SK-N-SH (cell line): ENCODE results near the gene ZC3H18. TPM values are rescaled to one million over a fixed set of nuclear protein-coding genes. Genes with fewer than 3 reads are reported as not detected.

Source experiments
- CTCF ChIA-PET: fragments of 300-600, 350-600 bp; formaldehyde crosslinking; extraction: SDS; loops from one replicate; lab custom pipeline; 2021; lab: Yijun Ruan, JAX
- POLR2A ChIA-PET: fragments of 350-600 bp; sonication (Branson Sonifier 250); formaldehyde crosslinking; extraction: SDS; loops from one replicate; lab custom pipeline; 2020; ENCODE audit warnings: antibody characterized with exemption, inconsistent platforms; lab: Yijun Ruan, JAX
- DNase-seq: peaks from one replicate; pipeline ENCODE4 v3.0.0; 2012
- H2AFZ ChIP-seq: fragments of 200-600 bp; sonication (generic); 2 replicates; pipeline ENCODE4 v1.8.1; 2016; ENCODE audit warnings: antibody characterized with exemption, mild to moderate bottlenecking, low read depth
- H3F3A ChIP-seq: fragments of 200-600 bp; sonication (generic); replicated peaks from 2 replicates; pipeline ENCODE3; 2016; ENCODE audit warnings: antibody characterized with exemption, mild to moderate bottlenecking; ENCODE audit not compliant: insufficient read depth
- H3K27ac ChIP-seq, 2 experiments: fragments of 200-500 bp in 1 of 2; fragments of 200-600 bp in 1 of 2; sonication (Bioruptor generic) in 1 of 2; sonication (generic), shearing (Covaris generic) in 1 of 2; 2 replicates each; pipeline versions ENCODE4 v1.5.1 to v1.6.1; 2014 to 2016; ENCODE audit warnings: low read depth in 2 of 2, inconsistent platforms in 1 of 2, low read length in 1 of 2, mild to moderate bottlenecking in 1 of 2, mixed read lengths in 1 of 2
- H3K27me3 ChIP-seq: fragments of 200-600 bp; sonication (generic), shearing (Covaris generic); 2 replicates; pipeline ENCODE4 v1.6.1; 2016; ENCODE audit warnings: mixed run types; ENCODE audit not compliant: insufficient read depth
- H3K36me3 ChIP-seq, 2 experiments: fragments of 200-500 bp in 1 of 2; fragments of 200-600 bp in 1 of 2; sonication (Bioruptor generic) in 1 of 2; sonication (generic) in 1 of 2; replicated peaks in 1 of 2; 2 replicates each; pipeline versions ENCODE3 to v1.5.1; 2014 to 2016; ENCODE audit warnings: low read length in 1 of 2, mild to moderate bottlenecking in 1 of 2; ENCODE audit not compliant: insufficient read depth in 2 of 2, control insufficient read depth in 1 of 2
- H3K4me1 ChIP-seq, 2 experiments: fragments of 200-500 bp in 1 of 2; fragments of 200-600 bp in 1 of 2; sonication (Bioruptor generic) in 1 of 2; sonication (generic), shearing (Covaris generic) in 1 of 2; 2 replicates each; pipeline versions ENCODE4 v1.5.1 to v1.6.1; 2014 to 2016; ENCODE audit warnings: low read depth in 1 of 2, low read length in 1 of 2, mixed run types in 1 of 2; ENCODE audit not compliant: insufficient read depth in 2 of 2, control insufficient read depth in 1 of 2
- H3K4me2 ChIP-seq: fragments of 200-600 bp; sonication (generic), shearing (Covaris generic); 2 replicates; pipeline ENCODE4 v1.6.1; 2017; ENCODE audit warnings: mixed run types
- H3K4me3 ChIP-seq, 2 experiments: fragments of 200-500 bp in 1 of 2; fragments of 200-600 bp in 1 of 2; sonication (Bioruptor generic) in 1 of 2; sonication (generic), shearing (Covaris generic) in 1 of 2; 2 replicates each; pipeline versions ENCODE4 v1.5.1 to v1.8.1; 2014 to 2016; ENCODE audit warnings: low read depth in 2 of 2, inconsistent platforms in 1 of 2, low read length in 1 of 2, mild to moderate bottlenecking in 1 of 2, mixed read lengths in 1 of 2, moderate library complexity in 1 of 2
- H3K79me2 ChIP-seq: fragments of 200-600 bp; sonication (generic); 2 replicates; pipeline ENCODE4 v1.8.1; 2017; ENCODE audit warnings: mild to moderate bottlenecking; ENCODE audit not compliant: insufficient read depth
- H3K9ac ChIP-seq: fragments of 200-600 bp; sonication (generic); 2 replicates; pipeline ENCODE4 v1.6.1; 2017; ENCODE audit warnings: mixed run types
- H3K9me2 ChIP-seq: fragments of 200-600 bp; sonication (generic); 2 replicates; pipeline ENCODE4 v1.6.1; 2017; ENCODE audit warnings: mixed run types
- H3K9me3 ChIP-seq: fragments of 200-600 bp; sonication (generic); 2 replicates; pipeline ENCODE4 v1.6.1; 2017; ENCODE audit warnings: mixed run types, mild to moderate bottlenecking, moderate library complexity
- H4K20me1 ChIP-seq: fragments of 200-600 bp; sonication (generic); 2 replicates; pipeline ENCODE4 v1.6.1; 2017; ENCODE audit warnings: mild to moderate bottlenecking, mixed run types; ENCODE audit not compliant: insufficient read depth
- CTCF ChIP-seq: fragments of 200-600 bp; sonication (generic); IDR thresholded peaks from 2 replicates; pipeline ENCODE4 v1.6.1; 2017; ENCODE audit warnings: antibody characterized with exemption, mild to moderate bottlenecking, moderate library complexity
- EP300 ChIP-seq, 2 experiments: IDR thresholded peaks; 2 replicates each; pipeline versions ENCODE4 v1.4.0 to v1.6.1; 2012; ENCODE audit warnings: borderline replicate concordance in 1 of 2, low read depth in 1 of 2, low read length in 1 of 2
- EZH2phosphoT487 ChIP-seq: fragments of 200-600 bp; sonication (generic); IDR thresholded peaks from 2 replicates; pipeline ENCODE4 v1.6.1; 2017; ENCODE audit warnings: low read depth, mixed run types, mild to moderate bottlenecking, antibody characterized with exemption, moderate library complexity, borderline replicate concordance
- FOSL2 ChIP-seq: IDR thresholded peaks from 2 replicates; pipeline ENCODE4 v1.4.0; 2012; ENCODE audit warnings: low read depth, mild to moderate bottlenecking, moderate library complexity, borderline replicate concordance
- FOXM1 ChIP-seq: IDR thresholded peaks from 2 replicates; pipeline ENCODE4 v1.4.0; 2012; ENCODE audit warnings: low read depth, mild to moderate bottlenecking
- PBX3 ChIP-seq: IDR thresholded peaks from 2 replicates; pipeline ENCODE4; 2012
- RAD21 ChIP-seq: IDR thresholded peaks from 2 replicates; pipeline ENCODE4 v1.6.1; 2012; ENCODE audit warnings: mild to moderate bottlenecking, low read length
- REST ChIP-seq: IDR thresholded peaks from 2 replicates; pipeline ENCODE4 v1.6.1; 2012; ENCODE audit warnings: mild to moderate bottlenecking, low read depth, low read length, moderate library complexity
- RFX5 ChIP-seq: IDR thresholded peaks from 2 replicates; pipeline ENCODE4 v1.6.1; 2012; ENCODE audit warnings: mild to moderate bottlenecking, improper control_type of control experiment, low read length
- SMC3 ChIP-seq: IDR thresholded peaks from 2 replicates; pipeline ENCODE4 v1.6.1; 2012; ENCODE audit warnings: low read depth, low read length, improper control_type of control experiment
- TAF1 ChIP-seq: IDR thresholded peaks from 2 replicates; pipeline ENCODE4 v1.6.1; 2012; ENCODE audit warnings: low read depth, mild to moderate bottlenecking, low read length, moderate library complexity, borderline replicate concordance
- YY1 ChIP-seq: IDR thresholded peaks from 2 replicates; pipeline ENCODE4 v1.4.0; 2012; ENCODE audit warnings: low read depth, mild to moderate bottlenecking
- ZBTB33 ChIP-seq: IDR thresholded peaks from 2 replicates; pipeline ENCODE4 v1.4.0; 2012; ENCODE audit warnings: low read depth, borderline replicate concordance
- WGBS: methylation state at CpG from one replicate; pipeline ENCODE4 v1.1.6; 2017; ENCODE audit warnings: low lambda C conversion rate; 5-methylcytosine and 5-hydroxymethylcytosine counted together
- polyA plus RNA-seq, 3 experiments: library from polyadenylated mRNA; depleted of rRNA; stranded (reverse); fragments of >200 nt; gene quantifications; 2 replicates each; pipeline ENCODE4 v1.2.3, GENCODE V29; 2012

ZC3H18 gene
- polyA plus RNA-seq, 1 of the 3 experiments (the other 2 are of a cell fraction), result 32.7 TPM

- Histone ChIP-seq H3K27ac (no peak overlapping the region), H3K9ac (no peak overlapping the region), H2AFZ (no peak overlapping the region), H3K4me1 (peaks cover 0 to 9% of the 10 kb centered on the region in 2 experiments; a peak in 1 of 4 replicates), H3K4me3 (no peak overlapping the region), H3K4me2 (no peak overlapping the region), H3K36me3 (no peaks in the 10 kb centered on the region), H3K79me2 (no peaks in the 10 kb centered on the region), H3K9me3 (peaks cover 7% of the 10 kb centered on the region), H3F3A (no peaks in the 10 kb centered on the region), H3K27me3 (peaks cover 16% of the 10 kb centered on the region), H3K9me2 (no peaks in the 10 kb centered on the region), H4K20me1 (no peaks in the 10 kb centered on the region)
- peak; percentile 10 for DNase-seq
- 51% methylated on average over 15 of the region's 15 CpGs for WGBS
- CTCF ChIA-PET, result interaction anchor here (1.1 to 1.5 kb wide), 3 partner anchors 17 to 104 kb away, joined by 3 to 4 read pairs (median 4); no protein-coding TSS in a partner anchor
- no peak for TF ChIP-seq CTCF
- no peak for TF ChIP-seq TAF1
- no peak for TF ChIP-seq SMC3
- TF ChIP-seq YY1, result no peak
- TF ChIP-seq RFX5, result no peak
- no peak for TF ChIP-seq RAD21
- no peak for TF ChIP-seq FOXM1
- no peak for TF ChIP-seq EP300 (IDR thresholded peaks at IDR 0.05; ENCODE audit: borderline replicate concordance in 1 of 2, low read depth in 1 of 2, low read length in 1 of 2)
- TF ChIP-seq PBX3, result no peak
- no peak for TF ChIP-seq REST
- TF ChIP-seq ZBTB33, result no peak
- TF ChIP-seq EZH2phosphoT487, result no peak
- TF ChIP-seq FOSL2, result no peak
- POLR2A ChIA-PET, result no interaction called here
These were observed 28.2 kb upstream of the ZC3H18 start for GRCh38 chr16:88541831-88542616.
